B cell (primary cell): Measurements from ENCODE around the gene CHN1.

Experiments
- CTCF ChIP-seq: fragments of 200-600 bp; IDR thresholded peaks from one replicate; pipeline ENCODE4 v1.8.0; 2022; ENCODE audit warnings: antibody characterized with exemption, mild to moderate bottlenecking
- EZH2 ChIP-seq: IDR thresholded peaks from 2 replicates; pipeline ENCODE4 v1.6.1; 2012; ENCODE audit warnings: borderline replicate concordance, low read depth, mild to moderate bottlenecking, moderate library complexity, low read length; ENCODE audit not compliant: insufficient read depth, poor library complexity, severe bottlenecking

DNA sequence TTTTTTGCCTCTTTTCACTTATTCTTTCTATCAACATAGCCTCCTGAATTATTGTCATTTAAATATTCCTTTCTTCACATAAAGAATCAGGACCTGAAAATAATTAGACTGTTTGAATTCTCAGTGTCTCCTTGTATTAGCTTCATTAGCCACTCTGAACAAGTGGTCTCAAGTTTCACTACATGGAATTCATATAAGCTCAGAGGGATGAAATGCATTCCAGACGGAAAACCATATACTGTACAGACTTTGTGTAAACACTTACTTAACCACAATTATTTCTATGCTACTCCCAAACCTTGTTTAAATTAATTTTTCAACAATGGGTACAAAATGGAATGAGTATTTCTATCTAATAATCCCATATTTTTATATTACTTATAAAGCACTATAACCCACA is 53.4 kb downstream of the CHN1 start:
- TF ChIP-seq CTCF (no peak), EZH2 (no peak)
